ENCODE data around the gene FFAR4. TPM values are rescaled to one million over a fixed set of nuclear protein-coding genes. Genes with fewer than 3 reads are reported as not detected.
"Not testable (repeated sequence)": the region's sequence is repeated elsewhere in the genome, so short reads cannot be mapped to it uniquely, and the experiment has no call there.

The FFAR4 gene
- not detected for total RNA-seq

GRCh38 chr10:93566435-93567276 lies at the start of gene FFAR4:
Gene FFAR4 (plus strand): TSS chr10:93566665. CDS start chr10:93566721, 56 bp downstream.
- no peak within 1 kb of the TSS for H3K27ac ChIP-seq
- H3K4me3 ChIP-seq = peak within 1 kb of the TSS in 1 of 2 donors; percentile 38
- peak; percentile 68 for ATAC-seq
- no peaks in the 10 kb centered on the region for H3K36me3 ChIP-seq
- H3K4me1 ChIP-seq = peaks cover 0 to 21% (median 0%) of the 10 kb centered on the region in 3 donors
- TF ChIP-seq POLR2AphosphoS5 (IDR thresholded peaks at IDR 0.05) (no peak), CTCF (IDR thresholded peaks at IDR 0.05) (no peak), EP300 (IDR thresholded peaks at IDR 0.05) (no peak), POLR2A (IDR thresholded peaks at IDR 0.05) (no peak)
- no CpG with 5 or more reads among the region's 85 CpGs for WGBS, 2 donors (ENCODE audit: low coverage in 1 of 2)
- H3K9me3 ChIP-seq = no peaks in the 10 kb centered on the region
- H3K27me3 ChIP-seq = peaks cover 76% of the 10 kb centered on the region

GRCh38 chr10:93518531-93518930 lies 47.9 kb upstream of the FFAR4 start:
- ATAC-seq = no peak
- whole genome bisulfite sequencing, 2 donors (ENCODE audit: low coverage in 1 of 2) = 90 to 91% methylated on average over 2 to 4 of the region's 4 CpGs
- Histone ChIP-seq H3K4me3 (no peak overlapping the region), H3K36me3 (no peaks in the 10 kb centered on the region), H3K27me3 (no peaks in the 10 kb centered on the region), H3K9me3 (peaks cover 0 to 8% (median 0%) of the 10 kb centered on the region in 3 donors), H3K27ac (no peak overlapping the region), H3K4me1 (peaks cover 0 to 5% (median 0%) of the 10 kb centered on the region in 3 donors)
- no peak for TF ChIP-seq POLR2AphosphoS5 (IDR thresholded peaks at IDR 0.05)
- no peak for TF ChIP-seq POLR2A (IDR thresholded peaks at IDR 0.05)
- no peak for TF ChIP-seq CTCF (IDR thresholded peaks at IDR 0.05)
- TF ChIP-seq EP300 (IDR thresholded peaks at IDR 0.05) = no peak

- TF ChIP-seq CTCF (IDR thresholded peaks at IDR 0.05) = no peak
- no peak for TF ChIP-seq POLR2AphosphoS5 (IDR thresholded peaks at IDR 0.05)
- no peak for TF ChIP-seq POLR2A (IDR thresholded peaks at IDR 0.05)
- TF ChIP-seq EP300 (IDR thresholded peaks at IDR 0.05) = no peak
- WGBS, 2 donors (ENCODE audit: low coverage in 1 of 2) = 90% methylated on average over 2 of the region's 5 CpGs; no CpG with 5 or more reads in 1 of the 2 donors
- ATAC-seq = no peak
- H3K27ac ChIP-seq = no peak overlapping the region
- no peaks in the 10 kb centered on the region for H3K4me1 ChIP-seq
- H3K36me3 ChIP-seq = no peaks in the 10 kb centered on the region
- H3K9me3 ChIP-seq = no peaks in the 10 kb centered on the region
- H3K27me3 ChIP-seq = peaks cover 11% of the 10 kb centered on the region
- H3K4me3 ChIP-seq = no peak overlapping the region
Measured at GRCh38 chr10:93535293-93535692, 31.2 kb upstream of the FFAR4 start.

- H3K4me3 ChIP-seq, H3K36me3 ChIP-seq, H3K9me3 ChIP-seq, ATAC-seq, H3K27ac ChIP-seq, H3K27me3 ChIP-seq: not testable (repeated sequence)
- peaks cover 0 to 13% (median 0%) of the 10 kb centered on the region in 3 donors for H3K4me1 ChIP-seq
- 98 to 100% methylated on average over 2 to 4 of the region's 4 CpGs for WGBS, 2 donors (ENCODE audit: low coverage in 1 of 2)
Measured at GRCh38 chr10:93540871-93541270, 25.6 kb upstream of the FFAR4 start.

GRCh38 chr10:93541402-93542357 lies 24.8 kb upstream of the FFAR4 start:
- Histone ChIP-seq H3K9me3 (no peaks in the 10 kb centered on the region), H3K27me3 (no peaks in the 10 kb centered on the region), H3K4me3 (peak overlapping the region in 1 of 2 donors; percentile 32), H3K4me1 (peaks cover 0 to 13% (median 0%) of the 10 kb centered on the region in 3 donors), H3K36me3 (no peaks in the 10 kb centered on the region), H3K27ac (peak overlapping the region in 1 of 4 donors; percentile 4)
- TF ChIP-seq POLR2AphosphoS5 (IDR thresholded peaks at IDR 0.05) (no peak), CTCF (IDR thresholded peaks at IDR 0.05) (peak; percentile 51 to 82 (median 62))
- WGBS, 2 donors (ENCODE audit: low coverage in 1 of 2) = 42 to 59% methylated on average over 13 to 18 of the region's 23 CpGs
- peak; percentile 83 for ATAC-seq
